Measurements from ENCODE around the gene WNT1. TPM values are rescaled to one million over a fixed set of nuclear protein-coding genes. Genes with fewer than 3 reads are reported as not detected.

The WNT1 gene
- total RNA-seq, 1 donor from 2014 or later, result not detected

DNA sequence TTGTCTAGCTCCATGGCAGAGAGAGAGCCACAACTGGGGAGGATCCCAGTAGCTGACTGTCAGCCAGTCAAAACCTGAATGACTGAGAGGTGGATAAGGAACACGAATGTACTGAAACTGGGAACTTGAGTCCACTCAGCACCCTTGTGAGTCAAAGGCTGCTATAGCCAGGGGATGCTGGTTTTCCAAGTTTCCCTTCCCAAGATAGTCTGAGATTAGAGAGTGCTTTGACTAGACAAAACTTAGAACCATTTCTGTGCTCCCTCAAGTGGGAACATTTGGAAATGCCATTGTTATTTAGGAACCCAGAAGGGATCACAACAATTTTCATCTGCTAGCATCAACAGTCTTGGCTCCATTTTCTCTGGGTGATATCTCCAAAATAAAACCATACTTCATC is 36.4 kb downstream of the WNT1 start:
- Histone ChIP-seq H3K4me3 (no peak overlapping the region), H3K27ac (no peak overlapping the region), H3K4me1 (peaks cover 16% of the 10 kb centered on the region), H3K9me3 (no peaks in the 10 kb centered on the region), H3K36me3 (peaks cover 36% of the 10 kb centered on the region), H3K27me3 (ENCODE audit: low read depth) (no peaks in the 10 kb centered on the region)
- ATAC-seq (no peak), DNase-seq (no peak)
- intact Hi-C loops (cut with DNase I), result no loop called here
- TF ChIP-seq, protein P1, sequence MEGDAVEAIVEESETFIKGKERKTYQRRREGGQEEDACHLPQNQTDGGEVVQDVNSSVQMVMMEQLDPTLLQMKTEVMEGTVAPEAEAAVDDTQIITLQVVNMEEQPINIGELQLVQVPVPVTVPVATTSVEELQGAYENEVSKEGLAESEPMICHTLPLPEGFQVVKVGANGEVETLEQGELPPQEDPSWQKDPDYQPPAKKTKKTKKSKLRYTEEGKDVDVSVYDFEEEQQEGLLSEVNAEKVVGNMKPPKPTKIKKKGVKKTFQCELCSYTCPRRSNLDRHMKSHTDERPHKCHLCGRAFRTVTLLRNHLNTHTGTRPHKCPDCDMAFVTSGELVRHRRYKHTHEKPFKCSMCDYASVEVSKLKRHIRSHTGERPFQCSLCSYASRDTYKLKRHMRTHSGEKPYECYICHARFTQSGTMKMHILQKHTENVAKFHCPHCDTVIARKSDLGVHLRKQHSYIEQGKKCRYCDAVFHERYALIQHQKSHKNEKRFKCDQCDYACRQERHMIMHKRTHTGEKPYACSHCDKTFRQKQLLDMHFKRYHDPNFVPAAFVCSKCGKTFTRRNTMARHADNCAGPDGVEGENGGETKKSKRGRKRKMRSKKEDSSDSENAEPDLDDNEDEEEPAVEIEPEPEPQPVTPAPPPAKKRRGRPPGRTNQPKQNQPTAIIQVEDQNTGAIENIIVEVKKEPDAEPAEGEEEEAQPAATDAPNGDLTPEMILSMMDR (IDR thresholded peaks at IDR 0.05), result no peak

DNA sequence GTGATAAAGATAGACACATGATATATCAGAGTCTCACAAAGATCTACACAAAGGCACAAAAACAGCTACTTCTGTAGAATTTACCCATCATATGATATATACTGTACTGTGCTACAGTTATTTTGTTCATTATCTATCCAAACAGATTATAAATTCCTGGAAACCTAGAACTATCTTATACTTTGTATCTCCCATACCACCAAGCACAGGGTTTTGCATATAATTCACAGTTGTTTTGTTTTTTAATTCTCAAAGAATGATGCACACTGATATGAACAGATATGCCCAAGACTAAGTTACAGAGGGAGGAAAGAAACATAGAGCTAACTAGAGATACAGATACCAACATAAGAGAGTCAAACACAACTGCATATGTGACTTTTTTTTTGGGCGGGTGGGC is 37.1 kb downstream of the WNT1 start:
- Histone ChIP-seq H3K27ac (no peak overlapping the region), H3K4me1 (peaks cover 17% of the 10 kb centered on the region), H3K9me3 (no peaks in the 10 kb centered on the region), H3K36me3 (peaks cover 29% of the 10 kb centered on the region), H3K27me3 (ENCODE audit: low read depth) (no peaks in the 10 kb centered on the region), H3K4me3 (no peak overlapping the region)
- ATAC-seq (no peak), DNase-seq (no peak)
- intact Hi-C loops (cut with DNase I), result no loop called here
- TF ChIP-seq, protein P1 (IDR thresholded peaks at IDR 0.05), result no peak

DNA sequence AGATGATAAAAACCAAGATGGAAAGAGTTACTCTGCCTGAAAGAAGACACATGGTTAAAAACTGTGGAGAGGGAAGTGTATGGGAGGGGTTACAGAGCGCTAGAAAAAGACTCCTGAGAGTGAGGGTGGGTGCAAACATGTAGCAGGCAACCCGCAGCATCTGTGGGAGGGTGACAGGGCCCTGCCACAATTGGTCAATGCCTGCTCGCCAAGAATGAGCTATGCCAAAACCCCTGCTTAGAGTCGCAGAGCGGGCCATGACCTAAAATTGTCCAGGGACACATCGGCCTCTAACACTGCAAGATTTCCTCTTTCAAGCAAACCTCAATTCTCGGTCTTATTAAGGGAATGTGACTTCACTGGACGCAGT is 39.8 kb downstream of the WNT1 start:
- peak overlapping the region; percentile 81 for H3K4me3 ChIP-seq
- H3K36me3 ChIP-seq, result peaks cover 24% of the 10 kb centered on the region
- TF ChIP-seq, protein P1 (IDR thresholded peaks at IDR 0.05), result no peak
- DNase-seq (no peak), ATAC-seq (peak; percentile 6 to 13)
- H3K27me3 ChIP-seq (ENCODE audit: low read depth), result no peaks in the 10 kb centered on the region
- intact Hi-C loops (cut with DNase I), result no loop called here
- no peaks in the 10 kb centered on the region for H3K9me3 ChIP-seq
- H3K27ac ChIP-seq, result peak overlapping the region; percentile 97
- H3K4me1 ChIP-seq, result peaks cover 17% of the 10 kb centered on the region

DNA sequence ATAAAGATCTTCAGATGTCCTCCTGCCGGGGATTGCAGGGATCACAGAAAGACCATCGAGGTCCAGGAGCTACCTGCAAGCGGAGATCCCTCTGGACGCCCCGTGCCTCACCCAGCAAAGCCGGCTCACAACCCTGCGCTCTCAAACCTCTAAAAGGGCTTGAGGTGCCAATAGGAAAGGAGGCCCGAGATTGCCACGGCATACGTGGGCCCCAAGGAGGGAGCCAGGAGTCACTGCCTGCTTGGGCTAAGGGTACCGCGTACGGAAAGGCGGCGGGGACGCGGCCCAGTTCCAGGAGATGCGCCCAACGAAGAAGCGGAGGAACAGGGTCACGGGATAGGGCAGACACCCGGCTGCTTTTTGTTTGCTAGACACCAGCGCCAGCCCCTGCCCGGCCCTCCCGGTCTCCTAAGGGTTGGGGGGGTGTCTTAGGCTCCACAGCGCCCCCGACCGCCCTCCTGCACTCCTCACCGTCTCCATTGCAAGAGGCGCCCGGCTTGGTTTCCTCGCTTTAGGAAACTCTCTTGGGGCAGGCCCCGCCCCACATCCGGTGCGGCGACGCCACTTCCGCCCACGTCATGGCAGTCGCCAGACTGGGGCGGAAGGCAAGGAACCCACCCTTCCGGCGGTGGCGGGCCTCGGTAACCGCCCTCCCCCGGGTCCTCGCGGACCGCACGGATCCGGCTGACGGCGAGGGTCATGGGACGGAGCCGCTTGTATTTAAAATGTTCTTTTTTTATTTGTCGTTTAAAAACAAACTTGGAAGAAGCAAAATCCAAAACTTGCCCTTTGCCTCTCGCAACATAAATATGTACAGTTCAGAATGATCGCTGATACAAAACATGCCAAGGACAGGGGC is 40.4 kb downstream of the WNT1 start, which contains the start of gene PRKAG1:
Gene PRKAG1, minus strand, starts transcription at position 516 of the 859 bp plus-strand sequence. Its CDS starts 36 bp downstream, at position 480.
- ATAC-seq (peak; percentile 96 to 98), DNase-seq (peak; percentile 98)
- Histone ChIP-seq H3K4me1 (peaks cover 17% of the 10 kb centered on the region), H3K9me3 (no peaks in the 10 kb centered on the region), H3K4me3 (peak within 1 kb of the TSS; percentile 81), H3K36me3 (peaks cover 28% of the 10 kb centered on the region), H3K27ac (peak within 1 kb of the TSS; percentile 97), H3K27me3 (ENCODE audit: low read depth) (no peaks in the 10 kb centered on the region)
- TF ChIP-seq, protein P1 (IDR thresholded peaks at IDR 0.05), result peak; percentile 56
- intact Hi-C loops (cut with DNase I), result no loop called here

DNA sequence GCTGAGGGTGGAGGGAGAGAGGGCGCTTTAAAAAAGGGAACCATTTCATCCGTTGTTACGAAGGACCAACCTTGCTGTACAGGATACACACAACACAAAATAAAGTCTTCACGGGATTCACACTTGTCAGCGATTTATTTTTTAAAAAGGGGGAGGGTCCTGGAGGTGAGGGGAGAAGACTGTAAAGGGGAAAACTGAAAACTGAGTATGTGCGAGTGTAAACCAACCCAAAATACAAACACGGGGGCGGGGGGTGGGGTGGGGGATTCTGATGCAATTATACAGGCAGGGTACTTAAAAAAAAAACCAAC is 41.0 kb downstream of the WNT1 start:
- ATAC-seq (peak; percentile 29 to 32), DNase-seq (no peak)
- H3K36me3 ChIP-seq, result peaks cover 34% of the 10 kb centered on the region
- no peaks in the 10 kb centered on the region for H3K27me3 ChIP-seq (ENCODE audit: low read depth)
- intact Hi-C loops (cut with DNase I), result no loop called here
- peaks cover 17% of the 10 kb centered on the region for H3K4me1 ChIP-seq
- H3K27ac ChIP-seq, result peak overlapping the region; percentile 97
- H3K4me3 ChIP-seq, result peak overlapping the region; percentile 81
- no peaks in the 10 kb centered on the region for H3K9me3 ChIP-seq
- TF ChIP-seq, protein P1 (IDR thresholded peaks at IDR 0.05), result no peak
